SK-N-SH treated with all-trans-retinoic acid at 6 μM for 48 hours (cell line): ENCODE results near the gene PTPRN2.
"Not testable (repeated sequence)": the region's sequence is repeated elsewhere in the genome, so short reads cannot be mapped to it uniquely, and the experiment has no call there.

ENCODE experiments used
- ATAC-seq: fragments of 200-7000 bp; cut with Tn5 transposase; 3 replicates; pipeline ENCODE4 v1.9.1; 2020; ENCODE audit warnings: mild to moderate bottlenecking, moderate library complexity
- ARNTL ChIP-seq: fragments of 450-650 bp; formaldehyde crosslinking; IDR thresholded peaks from 2 replicates; pipeline ENCODE4 v1.5.0; 2020; ENCODE audit warnings: low read depth, mild to moderate bottlenecking, moderate library complexity, borderline replicate concordance
- BACH2 ChIP-seq: fragments of 250-450 bp; sonication (Bioruptor Pico); IDR thresholded peaks from 2 replicates; pipeline ENCODE4 v1.9.0; 2021; ENCODE audit warnings: mild to moderate bottlenecking, borderline replicate concordance
- CSDC2 ChIP-seq: fragments of 250-450 bp; sonication (Bioruptor Pico); IDR thresholded peaks from 2 replicates; pipeline ENCODE4 v1.5.0; 2020; ENCODE audit warnings: mild to moderate bottlenecking, moderate library complexity
- ESRRG ChIP-seq: fragments of 250-450 bp; sonication (Bioruptor Pico); IDR thresholded peaks from 2 replicates; pipeline ENCODE4 v1.6.1; 2021; ENCODE audit warnings: mild to moderate bottlenecking
- ISL1 ChIP-seq: fragments of 250-450 bp; sonication (Bioruptor Pico); IDR thresholded peaks from 2 replicates; pipeline ENCODE4 v2.1.2; 2022; ENCODE audit warnings: mild to moderate bottlenecking, moderate library complexity
- OSR1 ChIP-seq: fragments of 250-450 bp; sonication (Bioruptor Pico); IDR thresholded peaks from 2 replicates; pipeline ENCODE4 v1.8.0; 2022; ENCODE audit warnings: moderate library complexity, mild to moderate bottlenecking, inconsistent platforms
- PPARA ChIP-seq: fragments of 250-450 bp; sonication (Bioruptor Pico); IDR thresholded peaks from 2 replicates; pipeline ENCODE4 v1.5.0; 2020; ENCODE audit warnings: mild to moderate bottlenecking, borderline replicate concordance
- RARB ChIP-seq: fragments of 250-450 bp; sonication (Bioruptor Pico); IDR thresholded peaks from 2 replicates; pipeline ENCODE4 v1.8.0; 2021; ENCODE audit warnings: mild to moderate bottlenecking, moderate library complexity
- SNAI2 ChIP-seq: fragments of 250-450 bp; sonication (Bioruptor Pico); IDR thresholded peaks from 2 replicates; pipeline ENCODE4 v1.5.0; 2020; ENCODE audit warnings: mild to moderate bottlenecking, moderate library complexity
- TCF4 ChIP-seq: fragments of 250-450 bp; sonication (Bioruptor Pico); IDR thresholded peaks from 2 replicates; pipeline ENCODE4 v1.8.0; 2021; ENCODE audit warnings: mild to moderate bottlenecking, moderate library complexity, borderline replicate concordance
- TOX ChIP-seq: fragments of 250-450 bp; sonication (Bioruptor Pico); IDR thresholded peaks from 2 replicates; pipeline ENCODE4 v1.8.0; 2021; ENCODE audit warnings: mild to moderate bottlenecking, moderate library complexity, borderline replicate concordance
- ZC3H10 ChIP-seq: fragments of 250-450 bp; sonication (Bioruptor Pico); IDR thresholded peaks from 2 replicates; pipeline ENCODE4 v1.5.1; 2021; ENCODE audit warnings: mild to moderate bottlenecking, moderate library complexity
- ZFP3 ChIP-seq: fragments of 250-450 bp; sonication (Bioruptor Pico); IDR thresholded peaks from 2 replicates; pipeline ENCODE4 v1.5.0; 2020; ENCODE audit warnings: mild to moderate bottlenecking, moderate library complexity
- ZFP30 ChIP-seq: fragments of 450-650 bp; formaldehyde crosslinking; IDR thresholded peaks from 2 replicates; pipeline ENCODE4 v1.5.0; 2022; ENCODE audit warnings: mild to moderate bottlenecking, moderate library complexity
- ZNF565 ChIP-seq: fragments of 450-650 bp; formaldehyde crosslinking; conservative IDR thresholded peaks from 2 replicates; pipeline ENCODE4 v1.5.0; 2020; ENCODE audit warnings: low read depth, mild to moderate bottlenecking, moderate library complexity
- ZNF70 ChIP-seq: fragments of 450-650 bp; formaldehyde crosslinking; IDR thresholded peaks from 2 replicates; pipeline ENCODE4 v1.5.0; 2020; ENCODE audit warnings: mild to moderate bottlenecking, moderate library complexity
- TF ChIP-seq, protein P1 (sequence below): fragments of 250-450 bp; sonication (Bioruptor Pico); IDR thresholded peaks from 2 replicates; pipeline ENCODE4 v1.5.0; 2020; ENCODE audit warnings: mild to moderate bottlenecking, moderate library complexity
- TF ChIP-seq, protein P2 (sequence below): fragments of 250-450 bp; sonication (Bioruptor Pico); IDR thresholded peaks from 2 replicates; pipeline ENCODE4 v1.5.1; 2021; ENCODE audit warnings: mild to moderate bottlenecking, moderate library complexity
- TF ChIP-seq, protein P3 (sequence below): fragments of 250-450 bp; sonication (Bioruptor Pico); IDR thresholded peaks from 2 replicates; pipeline ENCODE4 v1.5.1; 2020; ENCODE audit warnings: low read depth, mild to moderate bottlenecking, moderate library complexity
- TF ChIP-seq, protein P4 (sequence below): fragments of 250-450 bp; sonication (Bioruptor Pico); IDR thresholded peaks from 2 replicates; pipeline ENCODE4 v1.8.0; 2021; ENCODE audit warnings: low read depth, mild to moderate bottlenecking, moderate library complexity, borderline replicate concordance
- TF ChIP-seq, protein P5 (sequence below): fragments of 250-450 bp; sonication (Bioruptor Pico); IDR thresholded peaks from 2 replicates; pipeline ENCODE4 v1.8.0; 2020; ENCODE audit warnings: mild to moderate bottlenecking, moderate library complexity, borderline replicate concordance

PTPRN2 gene

DNA sequence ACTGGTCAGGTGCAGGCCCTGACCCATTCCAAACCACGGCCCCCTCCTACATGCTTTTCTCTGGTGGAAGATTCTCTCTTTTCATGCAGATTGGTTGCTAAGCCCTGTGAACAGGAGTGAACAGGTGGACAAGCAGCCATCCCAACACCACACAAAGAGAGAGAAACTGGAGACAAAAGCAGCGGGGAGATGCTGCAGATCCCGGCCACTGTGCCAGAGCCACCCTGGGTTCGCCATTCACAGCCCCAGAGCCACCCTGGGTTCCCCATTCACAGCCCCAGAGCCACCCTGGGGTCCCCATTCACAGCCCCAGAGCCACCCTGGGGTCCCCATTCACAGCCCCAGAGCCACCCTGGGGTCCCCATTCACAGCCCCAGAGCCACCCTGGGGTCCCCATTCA lies 239.6 kb downstream of the PTPRN2 start:
- not testable (repeated sequence) for ATAC-seq

DNA sequence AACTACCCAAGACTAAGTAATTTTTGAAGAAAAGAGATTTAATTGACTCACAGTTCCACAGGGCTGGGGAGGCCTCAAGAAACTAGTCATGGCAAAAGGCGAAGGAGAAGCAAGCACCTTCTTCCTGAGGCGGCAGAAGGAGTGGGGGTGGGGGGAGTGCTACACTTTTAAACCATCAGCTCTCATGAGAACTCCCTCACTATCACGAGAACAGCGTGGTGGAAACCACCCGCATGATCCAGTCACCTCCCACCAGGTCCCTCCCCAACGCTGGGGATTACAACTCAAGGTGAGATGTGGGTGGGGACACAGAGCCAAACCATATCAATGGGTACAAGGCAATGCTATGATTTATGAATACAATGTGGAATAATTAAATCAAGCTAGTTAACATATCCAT lies 241.9 kb downstream of the PTPRN2 start:
- no peak for ATAC-seq
- TF ChIP-seq CSDC2 (CRISPR knock-in tag) (no peak), OSR1 (no peak), ZNF70 (CRISPR knock-in tag) (no peak), ZFP30 (CRISPR knock-in tag) (no peak), ARNTL (no peak), SNAI2 (no peak), ZFP3 (CRISPR knock-in tag) (no peak), TCF4 (CRISPR knock-in tag) (no peak), ZNF565 (CRISPR knock-in tag) (no peak), TOX (CRISPR knock-in tag) (no peak), ESRRG (no peak), BACH2 (CRISPR knock-in tag) (no peak)
- TF ChIP-seq, protein P1, sequence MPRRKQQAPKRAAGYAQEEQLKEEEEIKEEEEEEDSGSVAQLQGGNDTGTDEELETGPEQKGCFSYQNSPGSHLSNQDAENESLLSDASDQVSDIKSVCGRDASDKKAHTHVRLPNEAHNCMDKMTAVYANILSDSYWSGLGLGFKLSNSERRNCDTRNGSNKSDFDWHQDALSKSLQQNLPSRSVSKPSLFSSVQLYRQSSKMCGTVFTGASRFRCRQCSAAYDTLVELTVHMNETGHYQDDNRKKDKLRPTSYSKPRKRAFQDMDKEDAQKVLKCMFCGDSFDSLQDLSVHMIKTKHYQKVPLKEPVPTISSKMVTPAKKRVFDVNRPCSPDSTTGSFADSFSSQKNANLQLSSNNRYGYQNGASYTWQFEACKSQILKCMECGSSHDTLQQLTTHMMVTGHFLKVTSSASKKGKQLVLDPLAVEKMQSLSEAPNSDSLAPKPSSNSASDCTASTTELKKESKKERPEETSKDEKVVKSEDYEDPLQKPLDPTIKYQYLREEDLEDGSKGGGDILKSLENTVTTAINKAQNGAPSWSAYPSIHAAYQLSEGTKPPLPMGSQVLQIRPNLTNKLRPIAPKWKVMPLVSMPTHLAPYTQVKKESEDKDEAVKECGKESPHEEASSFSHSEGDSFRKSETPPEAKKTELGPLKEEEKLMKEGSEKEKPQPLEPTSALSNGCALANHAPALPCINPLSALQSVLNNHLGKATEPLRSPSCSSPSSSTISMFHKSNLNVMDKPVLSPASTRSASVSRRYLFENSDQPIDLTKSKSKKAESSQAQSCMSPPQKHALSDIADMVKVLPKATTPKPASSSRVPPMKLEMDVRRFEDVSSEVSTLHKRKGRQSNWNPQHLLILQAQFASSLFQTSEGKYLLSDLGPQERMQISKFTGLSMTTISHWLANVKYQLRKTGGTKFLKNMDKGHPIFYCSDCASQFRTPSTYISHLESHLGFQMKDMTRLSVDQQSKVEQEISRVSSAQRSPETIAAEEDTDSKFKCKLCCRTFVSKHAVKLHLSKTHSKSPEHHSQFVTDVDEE (CRISPR knock-in tag): no peak
- TF ChIP-seq, protein P2, sequence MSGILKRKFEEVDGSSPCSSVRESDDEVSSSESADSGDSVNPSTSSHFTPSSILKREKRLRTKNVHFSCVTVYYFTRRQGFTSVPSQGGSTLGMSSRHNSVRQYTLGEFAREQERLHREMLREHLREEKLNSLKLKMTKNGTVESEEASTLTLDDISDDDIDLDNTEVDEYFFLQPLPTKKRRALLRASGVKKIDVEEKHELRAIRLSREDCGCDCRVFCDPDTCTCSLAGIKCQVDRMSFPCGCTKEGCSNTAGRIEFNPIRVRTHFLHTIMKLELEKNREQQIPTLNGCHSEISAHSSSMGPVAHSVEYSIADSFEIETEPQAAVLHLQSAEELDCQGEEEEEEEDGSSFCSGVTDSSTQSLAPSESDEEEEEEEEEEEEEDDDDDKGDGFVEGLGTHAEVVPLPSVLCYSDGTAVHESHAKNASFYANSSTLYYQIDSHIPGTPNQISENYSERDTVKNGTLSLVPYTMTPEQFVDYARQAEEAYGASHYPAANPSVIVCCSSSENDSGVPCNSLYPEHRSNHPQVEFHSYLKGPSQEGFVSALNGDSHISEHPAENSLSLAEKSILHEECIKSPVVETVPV (CRISPR knock-in tag): no peak
- TF ChIP-seq, protein P3, sequence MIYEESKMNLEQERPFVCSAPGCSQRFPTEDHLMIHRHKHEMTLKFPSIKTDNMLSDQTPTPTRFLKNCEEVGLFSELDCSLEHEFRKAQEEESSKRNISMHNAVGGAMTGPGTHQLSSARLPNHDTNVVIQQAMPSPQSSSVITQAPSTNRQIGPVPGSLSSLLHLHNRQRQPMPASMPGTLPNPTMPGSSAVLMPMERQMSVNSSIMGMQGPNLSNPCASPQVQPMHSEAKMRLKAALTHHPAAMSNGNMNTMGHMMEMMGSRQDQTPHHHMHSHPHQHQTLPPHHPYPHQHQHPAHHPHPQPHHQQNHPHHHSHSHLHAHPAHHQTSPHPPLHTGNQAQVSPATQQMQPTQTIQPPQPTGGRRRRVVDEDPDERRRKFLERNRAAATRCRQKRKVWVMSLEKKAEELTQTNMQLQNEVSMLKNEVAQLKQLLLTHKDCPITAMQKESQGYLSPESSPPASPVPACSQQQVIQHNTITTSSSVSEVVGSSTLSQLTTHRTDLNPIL: no peak
- TF ChIP-seq, protein P4, sequence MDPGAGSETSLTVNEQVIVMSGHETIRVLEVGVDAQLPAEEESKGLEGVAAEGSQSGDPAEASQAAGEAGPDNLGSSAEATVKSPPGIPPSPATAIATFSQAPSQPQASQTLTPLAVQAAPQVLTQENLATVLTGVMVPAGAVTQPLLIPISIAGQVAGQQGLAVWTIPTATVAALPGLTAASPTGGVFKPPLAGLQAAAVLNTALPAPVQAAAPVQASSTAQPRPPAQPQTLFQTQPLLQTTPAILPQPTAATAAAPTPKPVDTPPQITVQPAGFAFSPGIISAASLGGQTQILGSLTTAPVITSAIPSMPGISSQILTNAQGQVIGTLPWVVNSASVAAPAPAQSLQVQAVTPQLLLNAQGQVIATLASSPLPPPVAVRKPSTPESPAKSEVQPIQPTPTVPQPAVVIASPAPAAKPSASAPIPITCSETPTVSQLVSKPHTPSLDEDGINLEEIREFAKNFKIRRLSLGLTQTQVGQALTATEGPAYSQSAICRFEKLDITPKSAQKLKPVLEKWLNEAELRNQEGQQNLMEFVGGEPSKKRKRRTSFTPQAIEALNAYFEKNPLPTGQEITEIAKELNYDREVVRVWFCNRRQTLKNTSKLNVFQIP (CRISPR knock-in tag): no peak

DNA sequence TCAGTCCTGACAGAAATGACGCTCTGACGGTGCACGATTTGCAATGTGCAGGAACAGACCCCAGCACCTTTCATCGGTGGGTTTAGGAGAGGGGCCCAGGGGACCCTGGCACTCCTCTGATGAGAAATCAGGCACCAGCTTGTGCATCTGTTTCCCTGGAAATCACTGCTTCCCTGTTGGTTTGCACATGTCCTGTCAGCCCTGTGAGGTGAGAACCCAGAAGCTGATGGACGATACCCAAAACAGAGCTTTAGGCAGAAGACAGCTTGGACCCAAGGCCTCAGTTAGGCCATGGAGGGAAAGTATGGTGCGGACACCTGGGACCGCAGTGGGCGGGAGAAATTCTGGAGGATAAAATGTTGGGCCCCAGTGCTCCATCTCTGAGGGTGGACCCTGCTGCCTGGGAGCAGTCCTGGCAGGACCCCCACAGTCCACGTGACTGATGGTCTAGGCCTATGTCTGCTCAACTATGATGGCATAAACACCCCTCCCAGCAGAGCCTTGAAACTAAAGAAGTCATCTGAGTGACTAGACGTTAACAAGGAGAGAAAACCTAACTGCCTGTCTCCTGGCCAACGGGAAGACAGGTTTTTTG lies 242.8 kb downstream of the PTPRN2 start:
- TF ChIP-seq, protein P2 (CRISPR knock-in tag): no peak
- TF ChIP-seq CSDC2 (CRISPR knock-in tag) (no peak), RARB (CRISPR knock-in tag) (no peak), ZFP3 (CRISPR knock-in tag) (no peak), ZNF70 (CRISPR knock-in tag) (no peak), ZC3H10 (CRISPR knock-in tag) (no peak), ARNTL (no peak), PPARA (CRISPR knock-in tag) (no peak), OSR1 (no peak), ISL1 (CRISPR knock-in tag) (no peak), SNAI2 (no peak), ZNF565 (CRISPR knock-in tag) (no peak)
- TF ChIP-seq, protein P4 (CRISPR knock-in tag): no peak
- TF ChIP-seq, protein P5, sequence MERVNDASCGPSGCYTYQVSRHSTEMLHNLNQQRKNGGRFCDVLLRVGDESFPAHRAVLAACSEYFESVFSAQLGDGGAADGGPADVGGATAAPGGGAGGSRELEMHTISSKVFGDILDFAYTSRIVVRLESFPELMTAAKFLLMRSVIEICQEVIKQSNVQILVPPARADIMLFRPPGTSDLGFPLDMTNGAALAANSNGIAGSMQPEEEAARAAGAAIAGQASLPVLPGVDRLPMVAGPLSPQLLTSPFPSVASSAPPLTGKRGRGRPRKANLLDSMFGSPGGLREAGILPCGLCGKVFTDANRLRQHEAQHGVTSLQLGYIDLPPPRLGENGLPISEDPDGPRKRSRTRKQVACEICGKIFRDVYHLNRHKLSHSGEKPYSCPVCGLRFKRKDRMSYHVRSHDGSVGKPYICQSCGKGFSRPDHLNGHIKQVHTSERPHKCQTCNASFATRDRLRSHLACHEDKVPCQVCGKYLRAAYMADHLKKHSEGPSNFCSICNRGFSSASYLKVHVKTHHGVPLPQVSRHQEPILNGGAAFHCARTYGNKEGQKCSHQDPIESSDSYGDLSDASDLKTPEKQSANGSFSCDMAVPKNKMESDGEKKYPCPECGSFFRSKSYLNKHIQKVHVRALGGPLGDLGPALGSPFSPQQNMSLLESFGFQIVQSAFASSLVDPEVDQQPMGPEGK: no peak
- TF ChIP-seq, protein P3: no peak
- ATAC-seq: no peak
